NT2/D1 (cell line): ENCODE results near the gene MEAF6.
"Not testable (repeated sequence)": the region's sequence is repeated elsewhere in the genome, so short reads cannot be mapped to it uniquely, and the experiment has no call there.

Experiments used
- DNase-seq: peaks from one replicate; pipeline ENCODE4 v3.0.0-alpha.2; 2011; ENCODE audit warnings: low read depth, low spot score
- H3K27me3 ChIP-seq: 2 replicates; pipeline ENCODE4 v1.6.0; 2011; ENCODE audit warnings: mild to moderate bottlenecking; ENCODE audit not compliant: insufficient read length, insufficient read depth
- H3K36me3 ChIP-seq: 2 replicates; pipeline ENCODE4 v1.6.1; 2011; ENCODE audit warnings: mild to moderate bottlenecking, low read length, mixed read lengths; ENCODE audit not compliant: insufficient read depth, insufficient read length
- H3K4me1 ChIP-seq: 2 replicates; pipeline ENCODE4 v1.5.1; 2011; ENCODE audit not compliant: insufficient read depth, insufficient read length
- H3K4me3 ChIP-seq: 2 replicates; pipeline ENCODE4 v1.5.1; 2011; ENCODE audit warnings: low read depth; ENCODE audit not compliant: insufficient read length
- H3K9ac ChIP-seq: 2 replicates; pipeline ENCODE4 v1.6.0; 2011; ENCODE audit warnings: low read depth; ENCODE audit not compliant: insufficient read length
- H3K9me3 ChIP-seq: 2 replicates; pipeline ENCODE4 v1.5.1; 2011; ENCODE audit warnings: mild to moderate bottlenecking, low read length; ENCODE audit not compliant: insufficient read depth
- SUZ12 ChIP-seq: IDR thresholded peaks from 2 replicates; pipeline ENCODE4 v1.6.1; 2011; ENCODE audit not compliant: insufficient read length, insufficient read depth; ENCODE audit errors: extremely low read depth
- YY1 ChIP-seq: IDR thresholded peaks from 2 replicates; pipeline ENCODE4 v1.6.1; 2011; ENCODE audit not compliant: insufficient read length, insufficient read depth
- ZNF274 ChIP-seq: IDR thresholded peaks from 2 replicates; pipeline ENCODE4 v1.6.1; 2011; ENCODE audit warnings: mild to moderate bottlenecking, low read depth, low read length

Gene MEAF6

GRCh38 chr1:37519613-37520012 lies 5.0 kb upstream of the MEAF6 start:
- H3K9ac ChIP-seq: no peak overlapping the region
- TF ChIP-seq SUZ12 (no peak), YY1 (no peak), ZNF274 (no peak)

GRCh38 chr1:37518929-37519328 lies 4.4 kb upstream of the MEAF6 start:
- H3K4me3 ChIP-seq, H3K36me3 ChIP-seq, H3K27me3 ChIP-seq, DNase-seq, H3K9me3 ChIP-seq, H3K9ac ChIP-seq, H3K4me1 ChIP-seq: not testable (repeated sequence)

More at GRCh38 chr1:37519613-37520012, 5.0 kb upstream of the MEAF6 start:
- no peaks in the 10 kb centered on the region; the same call in 1 of the 2 replicates for H3K9me3 ChIP-seq
- no peaks in the 10 kb centered on the region for H3K36me3 ChIP-seq
- H3K4me1 ChIP-seq: no peaks in the 10 kb centered on the region
- no peak for DNase-seq
- H3K4me3 ChIP-seq: no peak overlapping the region
- peaks cover 2% of the 10 kb centered on the region for H3K27me3 ChIP-seq

DNA sequence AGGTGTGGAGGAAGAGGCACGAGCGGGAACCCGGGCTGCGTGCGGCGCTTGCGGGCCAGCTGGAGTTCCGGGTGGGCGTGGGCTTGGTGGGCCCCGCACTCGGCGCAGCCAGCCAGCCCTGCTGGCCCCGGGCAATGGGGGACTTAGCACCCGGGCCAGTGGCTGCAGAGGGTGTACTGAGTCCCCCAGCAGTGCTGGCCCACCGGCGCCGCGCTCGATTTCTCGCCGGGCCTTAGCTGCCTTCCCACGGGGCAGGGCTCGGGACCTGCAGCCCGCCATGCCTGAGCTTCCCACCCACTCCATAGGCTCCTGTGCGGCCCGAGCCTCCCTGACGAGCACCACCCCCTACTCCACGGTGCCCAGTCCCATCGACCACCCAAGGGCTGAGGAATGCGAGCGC lies 3.7 kb upstream of the MEAF6 start:
- not testable (repeated sequence) for H3K36me3 ChIP-seq, DNase-seq, H3K9me3 ChIP-seq, H3K27me3 ChIP-seq, H3K4me1 ChIP-seq, H3K9ac ChIP-seq, H3K4me3 ChIP-seq

- H3K4me1 ChIP-seq: no peaks in the 10 kb centered on the region
- no peak overlapping the region for H3K4me3 ChIP-seq
- TF ChIP-seq SUZ12 (no peak), YY1 (no peak)
Observed at GRCh38 chr1:37517569-37517968, 3.0 kb upstream of the MEAF6 start.

DNA sequence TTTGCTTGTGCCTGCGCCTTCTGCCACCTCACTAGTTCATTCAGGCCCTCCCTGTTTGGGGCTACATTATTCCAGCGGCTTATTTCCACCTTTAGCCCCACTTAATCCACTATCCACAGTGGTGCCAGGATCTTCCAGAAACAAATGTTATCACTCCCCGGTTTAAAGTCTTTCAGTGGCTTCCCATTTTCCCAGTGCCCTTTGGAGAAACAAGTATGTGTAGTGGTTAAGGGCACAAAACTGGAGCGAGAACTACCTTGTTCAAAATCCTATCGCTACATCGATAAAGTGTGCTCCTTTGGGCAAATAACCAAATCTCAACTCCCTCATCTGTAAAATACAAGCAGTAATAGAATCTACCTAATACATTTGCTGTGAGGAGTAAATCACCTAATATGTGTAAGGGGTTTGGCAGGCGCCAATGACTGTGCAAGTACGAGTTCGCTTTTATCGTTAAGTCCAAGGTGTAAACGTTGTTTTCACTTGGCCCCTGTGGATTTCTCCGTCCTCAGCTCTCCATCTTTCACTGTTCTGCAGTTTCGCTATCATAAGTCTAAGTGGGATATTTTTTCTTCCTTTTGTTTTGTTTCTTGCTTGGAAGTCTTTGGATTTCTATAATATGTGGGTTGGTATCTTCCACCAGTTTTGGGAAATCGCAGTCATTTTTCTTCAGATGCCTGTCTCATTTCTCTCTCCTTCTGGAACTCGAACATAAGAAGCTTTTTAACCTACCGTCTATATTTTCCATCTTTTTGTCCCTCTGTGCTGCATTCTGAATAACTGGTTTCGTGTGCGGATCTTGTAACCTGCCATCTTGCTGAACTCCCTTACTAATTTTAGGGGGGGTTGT lies 844 bp upstream of the MEAF6 start:
- Histone ChIP-seq H3K27me3 (peaks cover 2% of the 10 kb centered on the region), H3K9me3 (no peaks in the 10 kb centered on the region; the same call in 1 of the 2 replicates), H3K4me1 (no peaks in the 10 kb centered on the region), H3K36me3 (peaks cover 25% of the 10 kb centered on the region), H3K9ac (peak overlapping the region; percentile 99), H3K4me3 (peak overlapping the region; percentile 91)
- DNase-seq: no peak
- TF ChIP-seq SUZ12: no peak
- TF ChIP-seq YY1: no peak
- no peak for TF ChIP-seq ZNF274

More at GRCh38 chr1:37517569-37517968, 3.0 kb upstream of the MEAF6 start:
- Histone ChIP-seq H3K9ac (no peak overlapping the region), H3K27me3 (peaks cover 2% of the 10 kb centered on the region), H3K36me3 (peaks cover 9% of the 10 kb centered on the region), H3K9me3 (no peaks in the 10 kb centered on the region; the same call in 1 of the 2 replicates)
- DNase-seq: no peak

DNA sequence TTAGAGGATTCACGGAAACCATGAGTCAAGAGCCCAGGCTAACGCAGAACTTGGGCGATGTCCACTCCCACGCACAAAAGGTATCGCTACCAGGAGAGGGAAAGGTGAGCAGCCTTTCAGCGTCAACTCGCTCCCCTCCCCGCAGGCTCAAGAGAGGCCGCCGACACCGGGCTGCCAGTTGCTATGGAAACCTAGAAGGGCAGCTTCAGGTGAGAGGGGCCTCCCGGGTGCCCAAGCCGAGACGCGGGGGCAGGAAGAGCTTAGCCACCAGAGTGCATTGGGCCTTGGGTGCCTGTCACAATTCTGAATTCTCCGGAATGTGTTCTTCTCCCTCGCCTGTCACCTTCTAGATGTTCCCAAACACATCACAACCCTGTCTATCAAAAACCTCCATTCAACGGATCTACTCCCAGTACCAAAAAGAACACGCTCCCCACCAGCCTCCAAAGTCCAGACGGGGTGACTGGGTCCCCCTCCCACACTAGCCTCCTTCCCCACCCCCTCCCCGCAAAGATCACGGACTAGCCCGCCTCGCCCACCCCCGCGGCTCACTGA lies 694 bp downstream of the MEAF6 start:
- peak; percentile 36 for DNase-seq
- Histone ChIP-seq H3K4me3 (peak overlapping the region; percentile 91), H3K36me3 (peaks cover 28% of the 10 kb centered on the region), H3K9me3 (no peaks in the 10 kb centered on the region; the same call in 1 of the 2 replicates), H3K4me1 (no peaks in the 10 kb centered on the region), H3K27me3 (peaks cover 2% of the 10 kb centered on the region), H3K9ac (peak overlapping the region; percentile 63)
- no peak for TF ChIP-seq YY1
- no peak for TF ChIP-seq ZNF274
- no peak for TF ChIP-seq SUZ12

DNA sequence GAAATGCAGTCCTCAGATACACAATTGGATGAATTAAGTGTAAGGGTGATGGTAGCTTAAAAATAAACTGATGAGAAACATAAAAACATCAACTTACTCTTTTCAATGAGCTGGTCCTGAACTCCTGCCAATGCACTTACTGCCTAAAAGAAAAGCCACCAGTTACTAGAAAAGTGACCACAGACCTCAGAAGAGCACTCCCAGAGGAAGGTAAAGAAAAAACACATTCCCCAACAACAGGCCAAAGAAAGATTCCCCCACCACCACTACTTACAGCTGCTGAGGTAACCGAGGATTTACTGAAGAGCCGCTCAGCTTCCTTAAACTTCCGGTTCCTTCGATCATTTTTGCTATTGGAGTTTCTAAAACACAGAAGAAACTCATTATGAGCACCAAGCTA lies 5.4 kb downstream of the MEAF6 start:
- Histone ChIP-seq H3K4me3 (no peak overlapping the region), H3K9me3 (no peaks in the 10 kb centered on the region), H3K9ac (no peak overlapping the region), H3K36me3 (peaks cover 66% of the 10 kb centered on the region), H3K4me1 (no peaks in the 10 kb centered on the region), H3K27me3 (no peaks in the 10 kb centered on the region)
- no peak for TF ChIP-seq ZNF274
- no peak for TF ChIP-seq SUZ12
- no peak for TF ChIP-seq YY1
- no peak for DNase-seq
